ENCODE data around the gene GOLGA6D.
"Not testable (repeated sequence)": the region's sequence is repeated elsewhere in the genome, so short reads cannot be mapped to it uniquely, and the experiment has no call there.

Gene GOLGA6D

GRCh38 chr15:75282572-75282971, at the start of gene GOLGA6D:
GOLGA6D (plus strand) TSS chr15:75282835; CDS start chr15:75282876, 41 bp downstream.
- H3K36me3 ChIP-seq (ENCODE audit: control insufficient read depth, insufficient read depth, low read length); H3K27me3 ChIP-seq (replicated peaks; ENCODE audit: control insufficient read depth, insufficient read depth, low read length); H3K4me3 ChIP-seq (replicated peaks; ENCODE audit: low read depth, low read length); DNase-seq (ENCODE audit: extremely low read depth, insufficient read length): not testable (repeated sequence)

GRCh38 chr15:75233504-75234190, 49.0 kb upstream of the GOLGA6D start:
- no peak overlapping the region for H3K4me3 ChIP-seq (replicated peaks; ENCODE audit: low read depth, low read length)
- H3K27me3 ChIP-seq (replicated peaks; ENCODE audit: control insufficient read depth, insufficient read depth, low read length), result peaks cover 1% of the 10 kb centered on the region; the same call in 1 of the 2 replicates
- no peaks in the 10 kb centered on the region for H3K36me3 ChIP-seq (ENCODE audit: control insufficient read depth, insufficient read depth, low read length)
- no peak for DNase-seq (ENCODE audit: extremely low read depth, insufficient read length)
- no peak for TF ChIP-seq CTCF (IDR thresholded peaks at IDR 0.05; ENCODE audit: insufficient read depth, low read length, poor library complexity, severe bottlenecking)

GRCh38 chr15:75234191-75234810, 48.3 kb upstream of the GOLGA6D start:
- H3K36me3 ChIP-seq (ENCODE audit: control insufficient read depth, insufficient read depth, low read length), result no peaks in the 10 kb centered on the region
- H3K27me3 ChIP-seq (replicated peaks; ENCODE audit: control insufficient read depth, insufficient read depth, low read length), result no peaks in the 10 kb centered on the region; the same call in 1 of the 2 replicates
- DNase-seq (ENCODE audit: extremely low read depth, insufficient read length), result no peak
- no peak for TF ChIP-seq CTCF (IDR thresholded peaks at IDR 0.05; ENCODE audit: insufficient read depth, low read length, poor library complexity, severe bottlenecking)
- no peak overlapping the region for H3K4me3 ChIP-seq (replicated peaks; ENCODE audit: low read depth, low read length)

GRCh38 chr15:75235051-75235673, 47.5 kb upstream of the GOLGA6D start:
- H3K36me3 ChIP-seq (ENCODE audit: control insufficient read depth, insufficient read depth, low read length), result no peaks in the 10 kb centered on the region
- H3K27me3 ChIP-seq (replicated peaks; ENCODE audit: control insufficient read depth, insufficient read depth, low read length), result no peaks in the 10 kb centered on the region; the same call in 1 of the 2 replicates
- TF ChIP-seq CTCF (IDR thresholded peaks at IDR 0.05; ENCODE audit: insufficient read depth, low read length, poor library complexity, severe bottlenecking), result no peak
- no peak overlapping the region for H3K4me3 ChIP-seq (replicated peaks; ENCODE audit: low read depth, low read length)
- no peak for DNase-seq (ENCODE audit: extremely low read depth, insufficient read length)

- Histone ChIP-seq H3K27me3 (replicated peaks; ENCODE audit: control insufficient read depth, insufficient read depth, low read length) (no peaks in the 10 kb centered on the region; the same call in 1 of the 2 replicates), H3K4me3 (replicated peaks; ENCODE audit: low read depth, low read length) (no peak overlapping the region), H3K36me3 (ENCODE audit: control insufficient read depth, insufficient read depth, low read length) (no peaks in the 10 kb centered on the region)
- no peak for DNase-seq (ENCODE audit: extremely low read depth, insufficient read length)
- no peak for TF ChIP-seq CTCF (IDR thresholded peaks at IDR 0.05; ENCODE audit: insufficient read depth, low read length, poor library complexity, severe bottlenecking)
Measured at GRCh38 chr15:75235760-75236729, 46.6 kb upstream of the GOLGA6D start.
